WERI-Rb-1 (cell line): Measurements from ENCODE around the gene GFM1.

Experiments
- DNase-seq: peaks from one replicate; pipeline ENCODE4 v3.0.0-alpha.2; 2020
- H3K27ac ChIP-seq: fragments of 250-450 bp; sonication (Bioruptor Pico); 2 replicates; pipeline ENCODE4 v1.5.1; 2020; ENCODE audit warnings: mild to moderate bottlenecking, moderate library complexity
- H3K27me3 ChIP-seq: fragments of 250-450 bp; sonication (Bioruptor Pico); 2 replicates; pipeline ENCODE4 v1.5.1; 2021; ENCODE audit warnings: mild to moderate bottlenecking, low read depth, moderate library complexity; ENCODE audit not compliant: insufficient read depth, severe bottlenecking
- H3K36me3 ChIP-seq: fragments of 250-450 bp; sonication (Bioruptor Pico); 2 replicates; pipeline ENCODE4 v1.5.1; 2020; ENCODE audit warnings: mild to moderate bottlenecking, moderate library complexity
- H3K4me3 ChIP-seq: 2 replicates; pipeline ENCODE4 v1.5.1; 2011; ENCODE audit warnings: low read depth, mild to moderate bottlenecking, control low read depth, low read length
- H3K9me3 ChIP-seq: fragments of 250-450 bp; sonication (Bioruptor Pico); 2 replicates; pipeline ENCODE4 v1.5.1; 2021; ENCODE audit warnings: mild to moderate bottlenecking, moderate library complexity; ENCODE audit not compliant: severe bottlenecking
- TF ChIP-seq, protein P1 (sequence below): IDR thresholded peaks from 2 replicates; pipeline ENCODE4 v1.5.1; 2011; ENCODE audit warnings: low read depth, mild to moderate bottlenecking, control low read depth, inconsistent platforms, low read length

The GFM1 gene

DNA sequence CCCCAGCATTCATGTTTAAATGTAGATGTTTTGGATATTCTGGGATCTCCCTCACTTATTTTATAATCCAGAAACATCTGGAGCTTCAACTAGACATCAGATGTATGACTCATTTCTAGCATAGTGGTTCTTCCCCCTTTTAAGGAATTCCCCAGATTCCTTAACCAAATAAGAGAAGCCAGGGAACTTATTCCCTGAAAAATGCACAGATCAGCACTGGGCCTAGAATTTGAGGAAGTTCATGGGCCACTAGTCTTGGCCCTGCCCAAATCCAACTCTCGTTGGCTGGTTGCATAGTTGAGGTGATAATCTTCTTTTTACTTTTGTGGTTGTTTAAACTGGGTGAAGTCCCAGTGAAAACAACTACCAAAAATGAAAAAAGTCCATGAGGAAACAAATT is 67.6 kb downstream of the GFM1 start:
- no peaks in the 10 kb centered on the region for H3K9me3 ChIP-seq
- TF ChIP-seq, protein P1, sequence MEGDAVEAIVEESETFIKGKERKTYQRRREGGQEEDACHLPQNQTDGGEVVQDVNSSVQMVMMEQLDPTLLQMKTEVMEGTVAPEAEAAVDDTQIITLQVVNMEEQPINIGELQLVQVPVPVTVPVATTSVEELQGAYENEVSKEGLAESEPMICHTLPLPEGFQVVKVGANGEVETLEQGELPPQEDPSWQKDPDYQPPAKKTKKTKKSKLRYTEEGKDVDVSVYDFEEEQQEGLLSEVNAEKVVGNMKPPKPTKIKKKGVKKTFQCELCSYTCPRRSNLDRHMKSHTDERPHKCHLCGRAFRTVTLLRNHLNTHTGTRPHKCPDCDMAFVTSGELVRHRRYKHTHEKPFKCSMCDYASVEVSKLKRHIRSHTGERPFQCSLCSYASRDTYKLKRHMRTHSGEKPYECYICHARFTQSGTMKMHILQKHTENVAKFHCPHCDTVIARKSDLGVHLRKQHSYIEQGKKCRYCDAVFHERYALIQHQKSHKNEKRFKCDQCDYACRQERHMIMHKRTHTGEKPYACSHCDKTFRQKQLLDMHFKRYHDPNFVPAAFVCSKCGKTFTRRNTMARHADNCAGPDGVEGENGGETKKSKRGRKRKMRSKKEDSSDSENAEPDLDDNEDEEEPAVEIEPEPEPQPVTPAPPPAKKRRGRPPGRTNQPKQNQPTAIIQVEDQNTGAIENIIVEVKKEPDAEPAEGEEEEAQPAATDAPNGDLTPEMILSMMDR = no peak
- DNase-seq = no peak
- no peaks in the 10 kb centered on the region; the same call in 1 of the 2 replicates for H3K36me3 ChIP-seq
- H3K27me3 ChIP-seq = no peaks in the 10 kb centered on the region
- H3K27ac ChIP-seq = no peak overlapping the region
- no peak overlapping the region for H3K4me3 ChIP-seq

DNA sequence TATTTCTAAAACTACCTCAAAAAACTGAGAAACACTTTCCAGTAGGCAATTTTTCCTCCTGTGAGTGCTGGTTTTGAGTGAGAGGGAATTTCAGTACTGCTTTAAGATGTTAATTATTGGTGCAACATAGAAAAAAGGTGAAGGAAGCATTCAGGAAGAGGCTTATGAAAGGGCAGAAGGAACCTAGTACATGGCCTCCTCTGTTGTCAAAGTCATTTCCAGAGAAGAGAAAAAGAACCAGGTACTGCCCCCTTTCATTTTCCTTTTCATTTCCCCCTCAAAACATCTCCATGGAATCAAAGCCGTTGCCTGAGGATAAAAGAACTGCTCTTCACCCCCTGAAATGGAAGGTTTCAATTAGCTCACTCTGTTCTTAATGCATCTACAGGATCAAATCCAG is 68.1 kb downstream of the GFM1 start:
- DNase-seq = no peak
- Histone ChIP-seq H3K9me3 (no peaks in the 10 kb centered on the region), H3K36me3 (no peaks in the 10 kb centered on the region; the same call in 1 of the 2 replicates), H3K27me3 (no peaks in the 10 kb centered on the region), H3K4me3 (no peak overlapping the region), H3K27ac (no peak overlapping the region)
- TF ChIP-seq, protein P1 = no peak

DNA sequence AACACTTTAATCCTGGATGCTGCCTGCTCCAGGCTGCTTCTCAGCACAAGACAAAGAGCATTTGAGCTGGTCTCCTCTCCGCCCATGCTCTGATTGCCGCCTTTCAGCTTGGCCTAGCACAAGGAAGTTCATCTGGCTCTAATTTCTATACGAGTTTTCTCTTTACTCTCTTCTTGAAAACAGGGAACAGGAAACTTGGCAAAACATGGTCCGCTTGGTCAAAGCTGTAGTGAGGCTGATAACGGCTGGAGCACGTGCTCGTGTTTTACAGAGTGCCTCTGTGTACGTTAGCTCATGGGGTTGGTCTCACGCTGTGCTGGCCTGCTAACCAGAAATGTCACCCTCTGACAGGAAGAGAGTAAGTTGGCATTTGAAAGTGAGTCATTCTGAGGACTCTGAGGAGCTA is 68.8 kb downstream of the GFM1 start:
- Histone ChIP-seq H3K4me3 (no peak overlapping the region), H3K9me3 (no peaks in the 10 kb centered on the region), H3K27ac (no peak overlapping the region), H3K36me3 (no peaks in the 10 kb centered on the region; the same call in 1 of the 2 replicates), H3K27me3 (no peaks in the 10 kb centered on the region)
- TF ChIP-seq, protein P1 = no peak
- DNase-seq = no peak

DNA sequence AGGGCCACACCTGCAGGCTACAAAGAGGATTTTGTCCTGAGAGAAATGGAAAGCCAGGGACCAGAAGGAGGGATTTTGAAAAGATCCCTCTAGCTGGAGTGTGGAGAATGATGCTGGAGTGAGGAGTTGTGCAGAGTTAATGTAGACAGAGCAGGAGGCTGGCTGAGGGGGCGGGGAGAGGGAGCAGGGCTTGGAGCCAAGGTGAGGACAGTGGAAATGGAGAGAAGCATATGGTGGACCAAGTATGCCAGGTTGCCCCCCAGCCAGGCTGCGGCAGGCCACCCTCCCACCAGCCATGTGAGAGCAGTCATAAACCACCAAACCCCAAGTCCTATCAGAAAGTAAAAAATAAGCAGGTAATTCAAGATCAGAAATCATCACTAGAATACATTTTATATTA is 73.2 kb downstream of the GFM1 start:
- H3K27me3 ChIP-seq = no peaks in the 10 kb centered on the region
- no peaks in the 10 kb centered on the region for H3K9me3 ChIP-seq
- H3K36me3 ChIP-seq = no peaks in the 10 kb centered on the region
- TF ChIP-seq, protein P1 = no peak
- no peak overlapping the region for H3K4me3 ChIP-seq
- no peak overlapping the region for H3K27ac ChIP-seq
- DNase-seq = no peak

DNA sequence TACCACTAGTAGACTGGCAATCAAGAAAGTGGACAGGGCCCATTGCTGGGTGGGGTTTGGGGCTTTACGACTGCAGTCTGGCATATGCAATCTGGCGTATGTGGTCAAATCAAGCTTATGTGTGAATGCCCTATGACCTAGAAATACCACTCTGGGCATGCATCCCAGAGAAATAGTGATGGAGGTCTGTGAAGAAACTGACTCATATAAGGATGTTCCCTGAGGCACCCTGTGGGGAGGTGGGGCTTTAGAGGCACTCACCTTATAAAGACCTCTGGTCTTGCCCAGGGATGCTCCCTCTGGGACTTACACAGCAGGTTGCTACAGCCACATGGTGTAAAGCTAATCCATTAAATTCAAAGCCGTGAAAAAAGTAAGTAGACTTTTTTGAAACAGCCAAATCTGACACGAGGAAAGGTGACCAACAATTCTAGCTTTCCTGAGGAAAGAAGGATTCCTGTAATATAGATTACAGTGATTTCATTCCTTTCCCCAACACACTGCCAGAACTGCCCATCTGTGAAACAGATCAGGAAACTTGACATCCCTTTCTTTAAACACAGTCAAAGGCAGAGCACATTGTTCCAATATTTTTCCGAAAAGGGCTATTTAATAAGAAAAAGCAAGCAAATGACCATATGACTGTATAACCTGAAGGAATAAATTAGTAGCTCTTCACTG is 74.3 kb downstream of the GFM1 start:
- no peaks in the 10 kb centered on the region for H3K36me3 ChIP-seq
- no peak overlapping the region for H3K27ac ChIP-seq
- H3K4me3 ChIP-seq = no peak overlapping the region
- TF ChIP-seq, protein P1 = no peak
- no peak for DNase-seq
- no peaks in the 10 kb centered on the region for H3K27me3 ChIP-seq
- H3K9me3 ChIP-seq = no peaks in the 10 kb centered on the region

DNA sequence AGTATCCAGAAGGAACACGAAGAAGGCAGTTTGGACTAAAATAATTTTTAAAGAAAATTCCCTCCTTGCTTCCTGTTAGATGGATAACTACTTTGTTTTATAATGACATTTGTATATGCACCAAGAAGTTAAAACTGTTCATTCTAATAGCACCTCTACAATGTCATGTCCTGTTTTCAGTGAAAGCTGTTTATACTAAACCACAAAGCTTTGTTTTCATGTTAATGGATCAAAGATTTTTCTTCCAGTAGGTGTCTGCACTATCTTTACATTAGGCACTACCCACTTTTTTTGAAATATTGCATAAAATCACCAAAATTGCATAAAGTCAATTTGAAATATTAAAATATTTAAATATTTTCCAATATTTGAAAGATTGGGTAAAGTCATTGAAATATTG is 77.8 kb downstream of the GFM1 start:
- DNase-seq = no peak
- Histone ChIP-seq H3K27ac (no peak overlapping the region), H3K27me3 (no peaks in the 10 kb centered on the region), H3K4me3 (no peak overlapping the region), H3K36me3 (no peaks in the 10 kb centered on the region), H3K9me3 (no peaks in the 10 kb centered on the region)
- TF ChIP-seq, protein P1 = no peak
